ENCODE measurements around the gene ZBTB7C. TPM values are rescaled to one million over a fixed set of nuclear protein-coding genes. Genes with fewer than 3 reads are reported as not detected.
A peak's percentile ranks its signal among the peaks of the same experiment; 100 is the strongest.

ZBTB7C gene
- polyA plus RNA-seq, 2 donors: 20.6 to 24.5 TPM

DNA sequence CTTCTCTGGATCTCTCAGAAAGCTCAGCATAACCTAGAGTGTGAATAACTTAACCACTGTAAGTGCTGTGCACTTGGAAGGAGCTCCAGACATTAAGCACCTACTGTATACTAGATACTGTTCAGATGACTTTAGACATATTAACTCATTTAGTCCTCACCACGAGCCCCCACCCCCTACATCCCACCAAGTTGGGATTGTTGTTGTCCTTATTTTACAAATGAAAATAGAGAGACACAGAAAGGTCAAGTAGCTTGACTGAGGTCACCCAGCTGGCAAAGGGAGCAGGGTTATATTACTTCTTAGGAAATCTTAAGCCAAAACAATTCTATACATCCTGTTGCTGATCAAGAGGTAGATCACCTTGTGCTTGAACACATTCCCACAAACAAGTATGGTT, 244.5 kb downstream of the ZBTB7C start:
- no peak overlapping the region for H3K27ac ChIP-seq (ENCODE audit: low read depth in 2 of 2, low read length in 1 of 2)

DNA sequence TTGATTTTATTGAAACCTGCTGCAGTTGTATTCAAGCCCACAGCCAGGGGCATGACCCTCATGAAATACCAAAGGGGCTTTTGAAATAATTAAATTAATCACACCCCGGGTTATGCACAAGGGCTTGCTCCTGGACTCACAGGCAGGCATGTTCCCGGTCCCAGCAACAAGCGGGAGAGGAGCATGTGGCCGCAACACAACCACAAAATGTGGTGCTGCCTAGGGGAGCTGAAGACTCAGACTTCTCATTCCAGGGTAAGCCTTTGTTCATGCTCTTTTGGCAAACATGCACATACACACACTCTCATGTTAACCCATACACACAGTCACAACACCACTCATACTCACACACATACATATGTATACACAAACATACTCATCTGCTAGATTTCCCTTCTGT, 245.1 kb downstream of the ZBTB7C start:
- WGBS, 2 donors: 87 to 92% methylated on average over 4 of the region's 4 CpGs
- no peaks in the 10 kb centered on the region for H3K9me3 ChIP-seq (ENCODE audit: control insufficient read depth in 2 of 2, insufficient read depth in 1 of 2, low read depth in 1 of 2, low read length in 1 of 2)
- H3K27ac ChIP-seq (ENCODE audit: low read depth in 2 of 2, low read length in 1 of 2): no peak overlapping the region
- H3K4me3 ChIP-seq (ENCODE audit: low read depth in 1 of 2, low read length in 2 of 2): no peak overlapping the region
- H3K36me3 ChIP-seq (ENCODE audit: control insufficient read depth in 2 of 2, insufficient read depth in 2 of 2, low read length in 1 of 2): peaks cover 0 to under 1% of the 10 kb centered on the region in 2 donors
- peaks cover 0 to 15% of the 10 kb centered on the region in 2 donors for H3K4me1 ChIP-seq (ENCODE audit: control insufficient read depth in 2 of 2, insufficient read depth in 2 of 2, low read length in 1 of 2)
- no peaks in the 10 kb centered on the region for H3K27me3 ChIP-seq (ENCODE audit: control insufficient read depth in 1 of 2, insufficient read depth in 2 of 2, low read length in 2 of 2)

More for the DNA sequence above, 244.5 kb downstream of the ZBTB7C start:
- H3K9me3 ChIP-seq (ENCODE audit: control insufficient read depth in 2 of 2, insufficient read depth in 1 of 2, low read depth in 1 of 2, low read length in 1 of 2): no peaks in the 10 kb centered on the region
- H3K4me1 ChIP-seq (ENCODE audit: control insufficient read depth in 2 of 2, insufficient read depth in 2 of 2, low read length in 1 of 2): peaks cover 0 to 13% of the 10 kb centered on the region in 2 donors
- no peaks in the 10 kb centered on the region for H3K27me3 ChIP-seq (ENCODE audit: control insufficient read depth in 1 of 2, insufficient read depth in 2 of 2, low read length in 2 of 2)
- H3K36me3 ChIP-seq (ENCODE audit: control insufficient read depth in 2 of 2, insufficient read depth in 2 of 2, low read length in 1 of 2): peaks cover 0 to 2% of the 10 kb centered on the region in 2 donors
- WGBS, 2 donors: 71 to 73% methylated on average over 1 of the region's 1 CpG
- H3K4me3 ChIP-seq (ENCODE audit: low read depth in 1 of 2, low read length in 2 of 2): no peak overlapping the region

DNA sequence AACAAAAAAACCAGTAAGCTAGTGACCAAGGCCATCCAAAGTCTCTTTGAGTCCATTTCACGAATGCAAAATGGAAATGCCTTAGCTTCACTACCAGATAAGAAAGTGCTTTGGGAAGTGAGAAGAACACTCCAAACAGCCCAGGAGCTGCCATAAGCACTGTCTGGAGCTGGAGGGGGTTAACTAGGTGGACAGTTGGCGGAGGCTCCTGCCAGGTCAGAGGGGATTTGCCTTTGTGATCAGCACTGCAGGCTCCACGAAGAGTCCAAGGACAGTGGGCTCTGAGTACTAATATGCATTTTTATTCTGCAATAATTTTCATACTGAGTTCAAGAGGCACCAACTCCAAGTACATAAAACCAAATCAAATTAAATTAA, 245.5 kb downstream of the ZBTB7C start:
- Histone ChIP-seq H3K36me3 (ENCODE audit: control insufficient read depth in 2 of 2, insufficient read depth in 2 of 2, low read length in 1 of 2) (no peaks in the 10 kb centered on the region), H3K27me3 (ENCODE audit: control insufficient read depth in 1 of 2, insufficient read depth in 2 of 2, low read length in 2 of 2) (no peaks in the 10 kb centered on the region), H3K4me3 (ENCODE audit: low read depth in 1 of 2, low read length in 2 of 2) (no peak overlapping the region), H3K9me3 (ENCODE audit: control insufficient read depth in 2 of 2, insufficient read depth in 1 of 2, low read depth in 1 of 2, low read length in 1 of 2) (no peaks in the 10 kb centered on the region), H3K27ac (ENCODE audit: low read depth in 2 of 2, low read length in 1 of 2) (no peak overlapping the region), H3K4me1 (ENCODE audit: control insufficient read depth in 2 of 2, insufficient read depth in 2 of 2, low read length in 1 of 2) (peaks cover 0 to 16% of the 10 kb centered on the region in 2 donors)
- 77 to 83% methylated on average over 3 of the region's 3 CpGs for WGBS, 2 donors

DNA sequence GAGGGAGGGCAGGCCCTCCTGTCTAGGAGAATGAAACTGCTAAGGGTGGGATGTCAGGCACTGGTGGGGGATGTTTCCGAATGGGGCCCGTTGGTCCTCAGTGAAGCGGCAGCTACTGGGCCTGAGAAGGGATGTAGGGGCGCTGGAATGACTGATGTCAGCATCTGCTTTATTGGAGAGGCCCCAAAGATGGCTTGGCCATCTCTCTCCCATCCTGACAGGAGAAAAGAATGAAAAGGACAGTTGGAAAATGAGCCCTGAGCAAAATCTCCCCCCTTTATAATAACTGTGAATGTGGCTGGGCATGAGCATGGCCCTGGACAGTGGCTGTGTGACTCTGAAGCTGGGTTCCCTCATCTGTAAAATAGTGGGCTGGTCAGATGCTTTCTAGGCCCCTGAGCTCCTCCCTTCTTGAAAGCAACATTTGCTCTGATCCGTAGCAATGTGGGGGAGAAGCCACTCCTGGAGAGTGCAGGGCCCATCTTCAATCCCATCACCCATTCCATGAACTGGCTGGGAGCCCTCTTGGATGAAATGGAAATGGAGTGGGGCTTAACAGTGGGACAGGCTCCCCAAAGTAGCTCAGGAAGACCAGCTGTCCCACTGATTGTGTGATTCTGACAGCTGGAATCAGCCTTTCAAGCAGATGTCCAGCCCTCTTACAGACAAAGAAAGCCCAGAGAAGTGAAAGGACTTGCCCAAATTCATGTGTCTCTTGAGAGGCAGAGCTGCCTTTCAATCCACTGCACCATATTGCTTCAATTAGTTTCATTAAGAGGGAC, 246.0 kb downstream of the ZBTB7C start:
- Histone ChIP-seq H3K27ac (ENCODE audit: low read depth in 2 of 2, low read length in 1 of 2) (peak overlapping the region in 1 of 2 donors; percentile 16), H3K4me3 (ENCODE audit: low read depth in 1 of 2, low read length in 2 of 2) (no peak overlapping the region), H3K27me3 (ENCODE audit: control insufficient read depth in 1 of 2, insufficient read depth in 2 of 2, low read length in 2 of 2) (no peaks in the 10 kb centered on the region), H3K4me1 (ENCODE audit: control insufficient read depth in 2 of 2, insufficient read depth in 2 of 2, low read length in 1 of 2) (peaks cover 0 to 19% of the 10 kb centered on the region in 2 donors), H3K36me3 (ENCODE audit: control insufficient read depth in 2 of 2, insufficient read depth in 2 of 2, low read length in 1 of 2) (no peaks in the 10 kb centered on the region), H3K9me3 (ENCODE audit: control insufficient read depth in 2 of 2, insufficient read depth in 1 of 2, low read depth in 1 of 2, low read length in 1 of 2) (no peaks in the 10 kb centered on the region)
- 89 to 91% methylated on average over 5 of the region's 5 CpGs for WGBS, 2 donors

DNA sequence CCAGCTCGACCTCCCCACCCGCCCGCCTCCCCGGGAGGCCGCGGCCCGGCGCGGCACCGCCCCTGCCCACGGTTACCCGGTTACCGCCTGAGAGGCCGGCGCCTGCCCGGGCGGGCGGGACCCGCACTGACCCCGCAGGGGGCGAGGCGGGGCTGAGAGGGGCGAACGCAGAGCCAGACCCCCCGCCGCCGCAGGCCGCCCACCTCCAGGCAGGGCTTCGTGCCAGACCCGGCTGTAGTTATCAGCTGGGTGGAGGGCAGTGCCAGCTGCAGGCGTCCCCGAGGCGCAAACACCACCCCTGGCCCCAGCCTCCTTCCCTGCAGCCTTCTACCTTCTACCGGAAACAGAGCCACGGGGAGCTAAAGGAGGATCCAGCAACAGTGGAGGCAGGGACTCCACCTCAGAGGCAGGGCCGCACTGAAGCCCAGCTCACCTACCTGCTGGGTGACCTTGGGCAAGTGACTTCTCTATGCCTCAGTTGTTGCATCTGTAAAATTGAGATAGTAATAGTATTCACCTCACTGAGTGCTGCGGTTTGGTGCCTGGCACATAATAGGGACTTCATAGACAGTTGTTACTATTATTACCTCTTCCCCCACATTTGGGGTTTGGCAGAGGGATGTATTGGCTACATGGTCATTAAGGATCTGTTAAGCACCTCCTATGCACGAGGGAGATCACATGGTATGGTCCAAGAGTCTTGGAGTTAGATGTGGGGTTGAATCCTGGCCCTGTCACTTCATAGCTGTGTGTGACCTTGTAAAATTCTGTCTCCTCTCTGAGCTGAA, 247.1 kb downstream of the ZBTB7C start:
- peak overlapping the region; percentile 55 to 58 for H3K4me3 ChIP-seq (ENCODE audit: low read depth in 1 of 2, low read length in 2 of 2)
- WGBS, 2 donors: 4% methylated on average over 38 of the region's 38 CpGs

DNA sequence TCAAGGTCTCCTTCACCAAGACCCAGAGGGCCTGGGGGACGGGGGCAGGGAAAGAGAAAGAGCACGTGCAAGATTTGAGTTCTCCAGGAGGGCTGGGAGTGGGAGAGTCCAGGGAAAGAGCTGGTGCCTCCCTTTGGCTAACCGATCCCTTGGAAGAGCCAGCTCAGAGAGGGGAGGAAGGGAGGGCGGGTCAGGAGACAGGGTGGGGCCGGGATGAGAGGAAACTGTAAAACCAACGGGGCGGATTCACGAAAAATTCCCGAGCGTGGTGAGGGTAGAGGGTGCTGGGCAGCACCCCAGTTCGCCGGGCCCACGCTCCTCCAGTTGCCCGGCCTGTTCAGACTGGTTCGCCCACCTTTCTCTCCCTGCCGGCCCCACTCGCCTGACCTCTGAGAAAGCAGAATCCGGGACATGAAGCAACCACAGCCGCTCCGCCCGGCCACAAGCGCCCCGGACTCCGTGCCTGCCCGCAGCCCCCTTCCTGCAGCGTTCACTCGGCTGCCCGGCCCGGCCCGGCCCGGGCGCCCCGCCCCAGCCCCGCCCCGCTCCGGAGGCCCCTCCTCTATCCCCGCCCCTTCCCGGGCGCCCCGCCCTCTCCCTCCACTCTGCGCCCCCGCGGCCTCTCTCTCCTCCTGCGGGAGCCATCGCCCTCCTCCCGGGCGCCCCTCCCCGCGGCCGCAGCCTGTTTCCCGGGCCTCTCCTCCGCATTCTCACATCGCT, 247.8 kb downstream of the ZBTB7C start:
- Histone ChIP-seq H3K27me3 (ENCODE audit: control insufficient read depth in 1 of 2, insufficient read depth in 2 of 2, low read length in 2 of 2) (no peaks in the 10 kb centered on the region), H3K4me1 (ENCODE audit: control insufficient read depth in 2 of 2, insufficient read depth in 2 of 2, low read length in 1 of 2) (peaks cover 0 to 19% of the 10 kb centered on the region in 2 donors)

More for the DNA sequence above, 247.1 kb downstream of the ZBTB7C start:
- Histone ChIP-seq H3K4me1 (ENCODE audit: control insufficient read depth in 2 of 2, insufficient read depth in 2 of 2, low read length in 1 of 2) (peaks cover 0 to 19% of the 10 kb centered on the region in 2 donors), H3K9me3 (ENCODE audit: control insufficient read depth in 2 of 2, insufficient read depth in 1 of 2, low read depth in 1 of 2, low read length in 1 of 2) (no peaks in the 10 kb centered on the region), H3K27ac (ENCODE audit: low read depth in 2 of 2, low read length in 1 of 2) (peak overlapping the region; percentile 92 to 98), H3K36me3 (ENCODE audit: control insufficient read depth in 2 of 2, insufficient read depth in 2 of 2, low read length in 1 of 2) (no peaks in the 10 kb centered on the region), H3K27me3 (ENCODE audit: control insufficient read depth in 1 of 2, insufficient read depth in 2 of 2, low read length in 2 of 2) (no peaks in the 10 kb centered on the region)

DNA sequence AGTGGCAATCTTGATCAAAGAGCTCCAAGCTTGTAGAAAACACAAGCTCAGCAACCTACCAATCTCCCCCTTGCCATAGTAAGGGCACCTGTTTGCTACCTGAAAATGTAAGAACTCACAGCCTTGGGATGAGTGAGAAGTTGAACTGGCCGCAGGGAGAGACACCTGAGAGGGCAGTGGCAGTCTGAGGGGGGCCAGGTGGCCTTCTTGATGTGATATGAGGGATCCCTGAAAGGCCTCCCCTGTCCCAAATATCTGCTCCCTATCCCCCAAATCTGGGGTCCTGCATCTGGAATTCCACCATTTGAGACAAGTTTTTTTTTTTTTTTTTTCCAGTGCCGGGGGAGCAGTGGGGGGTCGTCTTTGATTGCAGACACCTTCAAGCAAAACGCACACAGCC, 248.6 kb downstream of the ZBTB7C start:
- H3K36me3 ChIP-seq (ENCODE audit: control insufficient read depth in 2 of 2, insufficient read depth in 2 of 2, low read length in 1 of 2): no peaks in the 10 kb centered on the region
- H3K27ac ChIP-seq (ENCODE audit: low read depth in 2 of 2, low read length in 1 of 2): peak overlapping the region; percentile 92 to 98
- H3K4me1 ChIP-seq (ENCODE audit: control insufficient read depth in 2 of 2, insufficient read depth in 2 of 2, low read length in 1 of 2): peaks cover 0 to 19% of the 10 kb centered on the region in 2 donors
- 47 to 55% methylated on average over 4 of the region's 4 CpGs for WGBS, 2 donors
- H3K4me3 ChIP-seq (ENCODE audit: low read depth in 1 of 2, low read length in 2 of 2): peak overlapping the region in 1 of 2 donors; percentile 58
- no peaks in the 10 kb centered on the region for H3K9me3 ChIP-seq (ENCODE audit: control insufficient read depth in 2 of 2, insufficient read depth in 1 of 2, low read depth in 1 of 2, low read length in 1 of 2)
- no peaks in the 10 kb centered on the region for H3K27me3 ChIP-seq (ENCODE audit: control insufficient read depth in 1 of 2, insufficient read depth in 2 of 2, low read length in 2 of 2)

More for the DNA sequence above, 247.8 kb downstream of the ZBTB7C start:
- peak overlapping the region; percentile 92 to 98 for H3K27ac ChIP-seq (ENCODE audit: low read depth in 2 of 2, low read length in 1 of 2)
- no peaks in the 10 kb centered on the region for H3K9me3 ChIP-seq (ENCODE audit: control insufficient read depth in 2 of 2, insufficient read depth in 1 of 2, low read depth in 1 of 2, low read length in 1 of 2)
- peak overlapping the region; percentile 55 to 58 for H3K4me3 ChIP-seq (ENCODE audit: low read depth in 1 of 2, low read length in 2 of 2)
- 2 to 3% methylated on average over 34 to 53 of the region's 53 CpGs for WGBS, 2 donors
- no peaks in the 10 kb centered on the region for H3K36me3 ChIP-seq (ENCODE audit: control insufficient read depth in 2 of 2, insufficient read depth in 2 of 2, low read length in 1 of 2)

DNA sequence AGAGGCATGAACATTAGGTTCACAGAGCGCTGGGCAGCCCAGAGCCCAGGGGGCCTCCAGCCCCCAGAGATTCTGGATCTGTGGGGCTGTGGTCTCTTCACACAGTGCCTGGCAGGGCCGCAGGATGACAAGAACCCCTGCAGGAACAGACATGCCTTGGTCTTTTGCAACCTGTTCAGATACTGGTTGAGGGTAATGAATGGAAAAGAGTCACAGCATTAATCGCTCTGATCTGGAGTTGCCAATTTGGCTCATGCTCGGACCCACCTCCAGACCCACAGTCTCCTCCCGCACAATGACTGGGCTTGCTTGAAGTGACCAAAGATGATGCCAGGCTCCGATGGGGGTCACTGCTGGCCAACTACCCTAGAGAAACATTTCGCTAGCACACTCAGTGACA, 249.4 kb downstream of the ZBTB7C start:
- Histone ChIP-seq H3K36me3 (ENCODE audit: control insufficient read depth in 2 of 2, insufficient read depth in 2 of 2, low read length in 1 of 2) (no peaks in the 10 kb centered on the region), H3K9me3 (ENCODE audit: control insufficient read depth in 2 of 2, insufficient read depth in 1 of 2, low read depth in 1 of 2, low read length in 1 of 2) (no peaks in the 10 kb centered on the region), H3K4me1 (ENCODE audit: control insufficient read depth in 2 of 2, insufficient read depth in 2 of 2, low read length in 1 of 2) (peaks cover 0 to 17% of the 10 kb centered on the region in 2 donors), H3K27ac (ENCODE audit: low read depth in 2 of 2, low read length in 1 of 2) (peak overlapping the region; percentile 92 to 98), H3K27me3 (ENCODE audit: control insufficient read depth in 1 of 2, insufficient read depth in 2 of 2, low read length in 2 of 2) (no peaks in the 10 kb centered on the region), H3K4me3 (ENCODE audit: low read depth in 1 of 2, low read length in 2 of 2) (no peak overlapping the region)
- 52 to 62% methylated on average over 7 of the region's 7 CpGs for WGBS, 2 donors

DNA sequence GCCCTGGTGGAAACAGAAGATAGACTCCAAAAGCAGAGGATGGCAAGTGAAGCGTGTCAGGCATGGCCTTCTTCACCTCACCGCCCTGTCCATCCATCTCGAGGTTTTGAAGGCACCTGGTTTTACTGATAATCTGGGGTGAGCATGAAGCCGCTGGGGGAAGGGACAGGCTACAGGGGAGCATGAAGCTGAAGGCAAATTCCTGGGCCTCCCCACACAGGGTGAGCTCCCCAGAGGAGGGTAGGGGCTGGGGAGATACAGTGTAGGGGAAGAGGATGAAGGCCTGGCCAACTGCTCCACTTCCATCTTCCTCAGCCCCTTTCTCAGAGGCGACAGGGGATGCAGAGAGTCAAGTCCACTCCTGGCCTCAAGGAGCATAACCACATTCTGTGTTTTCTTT, 250.5 kb downstream of the ZBTB7C start:
- WGBS, 2 donors: 87 to 91% methylated on average over 5 of the region's 5 CpGs
- Histone ChIP-seq H3K9me3 (ENCODE audit: control insufficient read depth in 2 of 2, insufficient read depth in 1 of 2, low read depth in 1 of 2, low read length in 1 of 2) (no peaks in the 10 kb centered on the region), H3K27ac (ENCODE audit: low read depth in 2 of 2, low read length in 1 of 2) (peak overlapping the region in 1 of 2 donors; percentile 47), H3K27me3 (ENCODE audit: control insufficient read depth in 1 of 2, insufficient read depth in 2 of 2, low read length in 2 of 2) (no peaks in the 10 kb centered on the region), H3K36me3 (ENCODE audit: control insufficient read depth in 2 of 2, insufficient read depth in 2 of 2, low read length in 1 of 2) (no peaks in the 10 kb centered on the region), H3K4me1 (ENCODE audit: control insufficient read depth in 2 of 2, insufficient read depth in 2 of 2, low read length in 1 of 2) (peaks cover 0 to 22% of the 10 kb centered on the region in 2 donors), H3K4me3 (ENCODE audit: low read depth in 1 of 2, low read length in 2 of 2) (no peak overlapping the region)
